ENCODE measurements around the gene ENTPD6.
"Not testable (repeated sequence)": the region's sequence is repeated elsewhere in the genome, so short reads cannot be mapped to it uniquely, and the experiment has no call there.

ENTPD6 gene

GRCh38 chr20:25179439-25180089, 15.9 kb upstream of the ENTPD6 start:
- Mint-ChIP-seq H3K9me3 (peaks cover 14% of the 10 kb centered on the region), H3K27ac (no peak overlapping the region), H3K4me3 (no peak overlapping the region), H3K36me3 (ENCODE audit: low read depth) (no peaks in the 10 kb centered on the region), H3K27me3 (ENCODE audit: low read depth) (peaks cover 33% of the 10 kb centered on the region), H3K4me1 (no peaks in the 10 kb centered on the region)
- TF ChIP-seq, protein P1, sequence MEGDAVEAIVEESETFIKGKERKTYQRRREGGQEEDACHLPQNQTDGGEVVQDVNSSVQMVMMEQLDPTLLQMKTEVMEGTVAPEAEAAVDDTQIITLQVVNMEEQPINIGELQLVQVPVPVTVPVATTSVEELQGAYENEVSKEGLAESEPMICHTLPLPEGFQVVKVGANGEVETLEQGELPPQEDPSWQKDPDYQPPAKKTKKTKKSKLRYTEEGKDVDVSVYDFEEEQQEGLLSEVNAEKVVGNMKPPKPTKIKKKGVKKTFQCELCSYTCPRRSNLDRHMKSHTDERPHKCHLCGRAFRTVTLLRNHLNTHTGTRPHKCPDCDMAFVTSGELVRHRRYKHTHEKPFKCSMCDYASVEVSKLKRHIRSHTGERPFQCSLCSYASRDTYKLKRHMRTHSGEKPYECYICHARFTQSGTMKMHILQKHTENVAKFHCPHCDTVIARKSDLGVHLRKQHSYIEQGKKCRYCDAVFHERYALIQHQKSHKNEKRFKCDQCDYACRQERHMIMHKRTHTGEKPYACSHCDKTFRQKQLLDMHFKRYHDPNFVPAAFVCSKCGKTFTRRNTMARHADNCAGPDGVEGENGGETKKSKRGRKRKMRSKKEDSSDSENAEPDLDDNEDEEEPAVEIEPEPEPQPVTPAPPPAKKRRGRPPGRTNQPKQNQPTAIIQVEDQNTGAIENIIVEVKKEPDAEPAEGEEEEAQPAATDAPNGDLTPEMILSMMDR (IDR thresholded peaks at IDR 0.05; ENCODE audit: unreplicated experiment in 3 of 3), result peak in 1 of 3 experiments; percentile 0

DNA sequence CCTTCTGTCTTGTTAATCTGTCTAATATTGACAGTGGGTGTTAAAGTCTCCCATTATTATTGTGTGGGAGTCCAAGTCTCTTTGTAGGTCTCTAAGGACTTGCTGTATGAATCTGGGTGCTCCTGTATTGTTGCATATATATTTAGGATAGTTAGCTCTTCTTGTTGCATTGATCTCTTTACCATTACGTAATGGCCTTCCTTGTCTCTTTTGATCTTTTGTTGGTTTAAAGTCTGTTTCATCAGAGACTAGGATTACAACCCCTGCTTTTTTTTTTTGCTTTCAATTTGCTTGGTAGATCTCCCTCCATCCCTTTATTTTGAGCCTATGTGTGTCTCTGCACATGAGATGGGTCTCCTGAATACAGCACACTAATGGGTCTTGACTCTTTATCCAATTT, 11.1 kb upstream of the ENTPD6 start:
- not testable (repeated sequence) for H3K36me3 Mint-ChIP-seq (ENCODE audit: low read depth); H3K4me3 Mint-ChIP-seq; H3K4me1 Mint-ChIP-seq

DNA sequence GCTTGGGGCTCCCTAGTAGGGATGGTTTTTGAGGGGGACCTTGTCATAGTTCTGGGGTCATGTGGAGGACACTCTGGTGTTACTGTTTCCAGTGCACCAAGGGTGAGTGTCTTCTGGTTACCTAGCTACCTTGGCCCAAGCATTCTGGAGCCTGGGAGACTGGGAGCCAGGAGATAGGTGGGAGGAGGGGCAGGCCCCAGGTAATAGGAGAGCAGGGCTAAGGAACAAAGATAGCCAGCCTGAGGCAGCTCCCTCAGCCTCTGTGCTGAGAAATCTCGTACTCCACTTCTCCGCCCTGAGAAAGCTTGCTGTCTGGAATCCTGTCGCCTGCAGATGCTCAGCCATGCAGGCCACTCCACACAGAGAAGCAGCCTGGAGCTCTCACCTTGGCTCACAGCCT, 8.3 kb upstream of the ENTPD6 start:
- peaks cover 25% of the 10 kb centered on the region for H3K9me3 Mint-ChIP-seq
- no peak overlapping the region for H3K4me3 Mint-ChIP-seq
- H3K36me3 Mint-ChIP-seq (ENCODE audit: low read depth), result no peaks in the 10 kb centered on the region
- no peaks in the 10 kb centered on the region for H3K4me1 Mint-ChIP-seq
- H3K27ac Mint-ChIP-seq, result no peak overlapping the region
- TF ChIP-seq, protein P1 (IDR thresholded peaks at IDR 0.05; ENCODE audit: unreplicated experiment in 3 of 3), result no peak
- H3K27me3 Mint-ChIP-seq (ENCODE audit: low read depth), result peaks cover 47% of the 10 kb centered on the region

More for the DNA sequence above, 11.1 kb upstream of the ENTPD6 start:
- not testable (repeated sequence) for H3K27ac Mint-ChIP-seq
- H3K27me3 Mint-ChIP-seq (ENCODE audit: low read depth), result peaks cover 35% of the 10 kb centered on the region
- H3K9me3 Mint-ChIP-seq, result peaks cover 25% of the 10 kb centered on the region

GRCh38 chr20:25187635-25188034, 7.9 kb upstream of the ENTPD6 start:
- H3K4me1 Mint-ChIP-seq, result no peaks in the 10 kb centered on the region
- TF ChIP-seq, protein P1 (IDR thresholded peaks at IDR 0.05; ENCODE audit: unreplicated experiment in 3 of 3), result no peak
- peaks cover 22% of the 10 kb centered on the region for H3K9me3 Mint-ChIP-seq
- peaks cover 44% of the 10 kb centered on the region for H3K27me3 Mint-ChIP-seq (ENCODE audit: low read depth)
- no peak overlapping the region for H3K27ac Mint-ChIP-seq
- no peaks in the 10 kb centered on the region for H3K36me3 Mint-ChIP-seq (ENCODE audit: low read depth)
- H3K4me3 Mint-ChIP-seq, result no peak overlapping the region

DNA sequence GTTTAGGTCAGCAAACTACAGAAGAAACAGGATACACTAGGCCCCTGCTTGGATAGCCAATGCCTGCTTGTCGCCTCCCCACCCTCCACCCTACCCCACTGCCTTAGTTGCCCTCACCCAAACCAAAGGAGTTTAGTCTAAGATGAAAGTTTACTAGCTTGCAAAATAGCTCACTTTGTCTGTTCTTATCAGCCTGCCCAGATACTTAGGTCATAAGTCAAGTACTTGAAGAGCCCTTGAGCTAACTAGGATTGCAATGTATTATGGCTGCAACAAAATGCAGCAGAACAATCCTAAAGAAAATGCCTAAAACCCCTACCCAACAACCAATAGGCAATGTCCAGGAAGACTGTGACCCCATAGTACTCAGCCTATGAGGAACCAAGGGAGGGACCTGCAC, 7.3 kb upstream of the ENTPD6 start:
- Mint-ChIP-seq H3K9me3 (peaks cover 22% of the 10 kb centered on the region), H3K4me3 (no peak overlapping the region), H3K36me3 (ENCODE audit: low read depth) (no peaks in the 10 kb centered on the region), H3K27ac (no peak overlapping the region), H3K4me1 (no peaks in the 10 kb centered on the region), H3K27me3 (ENCODE audit: low read depth) (peaks cover 44% of the 10 kb centered on the region)
- TF ChIP-seq, protein P1 (IDR thresholded peaks at IDR 0.05; ENCODE audit: unreplicated experiment in 3 of 3), result no peak

- H3K27ac Mint-ChIP-seq, result no peak overlapping the region
- TF ChIP-seq, protein P1 (IDR thresholded peaks at IDR 0.05; ENCODE audit: unreplicated experiment in 3 of 3), result no peak
- peaks cover 1% of the 10 kb centered on the region for H3K4me1 Mint-ChIP-seq
- H3K4me3 Mint-ChIP-seq, result no peak overlapping the region
- H3K36me3 Mint-ChIP-seq (ENCODE audit: low read depth), result no peaks in the 10 kb centered on the region
- H3K9me3 Mint-ChIP-seq, result peaks cover 5% of the 10 kb centered on the region
- peaks cover 28% of the 10 kb centered on the region for H3K27me3 Mint-ChIP-seq (ENCODE audit: low read depth)
Observed at GRCh38 chr20:25191051-25191450, 4.5 kb upstream of the ENTPD6 start.

Data from nephron (organoid).